Hepatic stellate cell (primary cell): ENCODE results near the gene CROCC2.

Source experiments
- DNase-seq: peaks from one replicate; pipeline ENCODE4 v3.0.0; 2011; ENCODE audit warnings: low spot score

Gene CROCC2

DNA sequence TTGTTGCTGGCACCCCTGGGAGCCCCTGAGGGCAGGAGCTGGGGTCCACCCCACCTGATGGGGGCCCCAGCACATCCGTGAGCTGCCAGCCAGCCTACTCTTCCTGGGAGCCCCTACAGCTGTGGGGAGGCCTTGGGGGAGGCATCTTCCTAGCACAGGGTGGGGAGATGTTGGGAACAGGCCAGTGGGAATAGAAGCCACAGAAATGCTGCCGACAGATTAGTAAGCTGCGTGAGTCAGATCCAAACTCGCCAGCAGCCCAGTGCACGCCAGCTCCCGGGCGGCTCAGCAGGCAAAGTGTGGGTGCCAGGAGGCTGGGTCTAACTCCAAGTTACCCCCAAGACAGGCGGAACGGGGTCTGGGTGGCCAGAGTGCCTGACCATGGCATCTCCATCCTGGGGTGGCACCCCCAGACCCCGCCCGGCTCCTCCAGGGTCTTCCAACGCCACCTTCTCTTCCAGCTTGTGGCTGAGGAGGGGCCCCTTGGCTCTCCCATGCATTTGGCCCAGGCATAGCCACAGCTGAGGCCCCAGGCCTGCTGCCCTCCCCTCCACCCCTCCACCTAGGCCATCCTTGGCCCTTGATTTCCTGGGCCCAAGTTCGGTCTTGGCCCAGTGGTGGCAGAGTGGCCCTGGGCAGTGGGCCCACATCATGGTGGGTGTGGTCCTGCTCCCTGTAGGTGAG lies 15.3 kb downstream of the CROCC2 start:
- peak; percentile 98 for DNase-seq

- DNase-seq: no peak
Measured at GRCh38 chr2:240921995-240922244, 15.8 kb downstream of the CROCC2 start.

DNA sequence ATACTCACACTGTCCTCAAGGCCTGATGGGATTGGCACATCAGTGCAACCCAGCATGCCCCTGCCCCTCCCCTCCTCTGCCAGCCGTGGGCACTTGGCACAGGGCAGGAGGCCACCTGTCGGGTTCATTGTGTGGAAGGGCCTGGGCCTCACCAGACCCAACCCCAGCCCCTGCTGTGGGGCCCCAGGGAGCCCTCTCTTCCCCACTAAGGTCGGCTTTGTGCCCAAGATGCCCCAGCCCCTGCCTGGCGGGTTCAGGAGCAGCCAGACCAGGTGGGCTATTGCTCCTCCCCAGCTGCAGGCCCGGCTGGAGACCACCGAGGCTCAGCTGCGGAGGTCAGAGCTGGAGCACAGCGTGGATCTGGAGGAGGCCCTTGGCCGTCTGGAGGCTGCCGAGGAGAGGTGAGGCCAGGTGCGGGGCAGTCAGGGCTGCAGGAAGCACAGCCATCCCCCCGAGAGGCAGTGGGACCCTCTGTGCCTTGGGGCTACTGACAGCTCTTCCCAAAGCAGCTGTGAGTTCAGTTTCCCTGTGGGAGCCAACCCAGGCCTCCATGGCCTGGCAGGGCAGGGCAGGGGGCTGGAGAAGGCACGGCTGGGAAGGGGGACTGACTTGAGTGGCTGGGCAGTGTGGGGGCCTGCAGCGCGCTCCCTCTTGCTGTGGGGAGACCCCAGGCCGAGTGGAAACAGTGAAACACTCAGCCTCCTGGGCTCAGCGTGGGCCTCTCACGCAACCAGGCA lies 16.3 kb downstream of the CROCC2 start:
- no peak for DNase-seq

DNA sequence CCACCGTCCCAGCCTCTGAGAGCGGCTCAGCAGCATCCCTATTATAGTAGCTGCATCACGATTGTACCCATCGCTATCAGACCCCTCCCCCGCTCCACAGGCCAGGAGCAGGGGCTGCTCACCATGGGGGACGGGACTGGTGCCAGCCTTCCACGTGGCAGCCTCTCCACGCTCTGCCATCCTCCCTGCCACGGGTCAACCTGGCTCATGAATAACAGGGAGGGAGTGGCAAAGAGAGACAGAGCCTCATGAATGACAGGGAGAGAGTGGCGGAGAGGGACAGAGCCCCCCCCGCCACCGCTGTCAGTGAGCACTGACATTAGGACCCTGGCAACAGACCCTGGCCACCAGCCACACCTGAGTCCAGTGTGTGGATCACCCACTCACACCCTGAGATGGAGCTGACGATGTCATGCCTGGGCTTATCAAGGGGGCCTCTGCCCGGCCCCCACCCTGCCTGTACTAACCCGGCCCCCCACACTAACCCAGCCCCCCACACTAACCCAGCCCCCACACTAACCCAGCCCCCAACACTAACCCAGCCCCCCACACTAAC lies 16.9 kb downstream of the CROCC2 start:
- no peak for DNase-seq

- no peak for DNase-seq
Measured at GRCh38 chr2:240925191-240925567, 19.0 kb downstream of the CROCC2 start.

GRCh38 chr2:240925568-240926515 lies 19.7 kb downstream of the CROCC2 start:
- DNase-seq: no peak

DNA sequence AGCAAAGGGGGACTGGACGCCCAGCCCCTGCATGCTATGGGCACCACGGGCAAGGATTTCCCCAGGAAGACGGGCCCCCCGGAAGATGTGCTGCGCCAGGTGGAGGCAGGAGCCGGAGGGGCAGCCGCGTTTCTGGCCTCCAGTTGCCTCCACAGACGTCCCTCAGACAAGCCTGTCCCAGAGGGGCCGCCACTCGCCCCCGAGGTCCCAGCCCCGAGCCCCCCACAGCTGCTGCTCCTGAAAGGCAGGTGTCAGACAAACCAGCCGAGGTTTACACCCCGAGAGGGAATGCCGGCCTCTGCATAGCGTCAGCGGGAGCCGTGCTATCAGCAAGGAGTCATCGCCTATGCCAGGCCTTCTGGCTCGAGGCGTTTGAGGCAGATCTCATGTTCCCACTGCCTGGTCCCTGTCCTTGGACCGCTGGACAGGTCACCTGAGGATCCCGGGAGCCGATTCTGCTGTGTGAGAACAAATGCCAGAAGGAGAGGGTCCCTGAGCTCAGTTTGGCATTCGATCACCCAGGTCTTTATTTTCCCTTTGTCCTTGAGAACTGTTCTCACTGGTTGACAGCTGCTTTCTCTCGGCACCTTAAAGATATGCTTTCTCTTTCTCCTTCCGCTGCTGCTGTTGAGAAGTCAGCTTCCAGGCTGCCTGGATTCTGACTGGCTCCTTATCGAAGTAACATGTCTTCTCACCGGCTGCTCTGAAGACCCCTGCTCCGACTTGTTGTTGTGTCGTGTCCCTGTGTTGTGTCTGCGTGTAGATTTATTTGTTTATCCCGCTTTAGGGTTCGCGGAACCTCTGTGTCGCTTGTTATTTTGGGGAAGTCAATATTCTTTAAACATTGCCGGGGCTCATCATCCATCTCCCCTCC lies 20.6 kb downstream of the CROCC2 start:
- peak; percentile 87 for DNase-seq

DNA sequence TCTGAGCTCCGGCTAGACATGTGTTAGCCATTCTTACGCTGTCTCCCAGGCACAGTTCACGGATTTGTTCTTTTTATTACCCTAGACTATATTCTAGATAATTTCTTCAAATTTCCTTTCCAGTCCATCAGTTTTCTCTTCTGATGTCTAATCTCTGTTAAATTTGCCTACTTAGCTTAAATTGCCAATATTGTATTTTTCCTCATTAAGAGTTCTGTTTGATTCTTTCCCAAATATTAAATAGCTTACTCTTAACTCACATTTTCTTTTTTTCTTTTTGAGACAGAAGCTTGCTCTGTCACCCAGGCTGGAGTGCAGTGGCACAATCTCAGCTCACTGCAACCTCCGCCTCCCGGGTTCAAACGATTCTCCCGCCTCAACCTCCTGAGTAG lies 21.2 kb downstream of the CROCC2 start:
- no peak for DNase-seq

GRCh38 chr2:240928476-240929363 lies 22.6 kb downstream of the CROCC2 start:
- DNase-seq: no peak

GRCh38 chr2:240929364-240930095 lies 23.4 kb downstream of the CROCC2 start:
- no peak for DNase-seq

DNA sequence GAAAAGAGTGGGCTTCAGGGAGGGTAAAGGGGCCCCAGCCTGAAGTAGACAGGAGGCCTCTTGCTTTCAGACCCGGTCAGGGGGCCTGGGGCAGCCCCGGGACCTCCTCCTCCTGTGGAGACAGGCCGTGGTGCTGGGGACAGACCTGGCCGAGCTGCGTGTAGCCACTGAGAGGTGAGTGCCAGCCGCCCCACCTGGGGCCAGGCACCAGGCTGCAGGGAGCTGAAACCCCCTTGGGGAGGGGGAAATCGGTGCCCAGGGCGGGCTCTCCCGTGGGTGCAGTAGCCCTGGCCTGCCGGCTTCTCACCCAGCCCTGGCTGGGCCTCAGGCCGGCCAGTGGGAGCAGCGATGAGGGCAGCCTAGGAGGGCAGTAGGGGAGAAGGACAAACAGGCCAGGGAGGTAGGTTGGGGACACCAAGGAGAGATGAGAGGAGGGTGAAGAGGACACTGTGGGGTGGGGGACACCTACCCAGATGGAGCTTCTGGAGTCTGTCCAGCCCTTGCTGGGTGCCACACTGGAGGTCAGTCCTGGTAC lies 24.0 kb downstream of the CROCC2 start:
- no peak for DNase-seq

GRCh38 chr2:240930631-240931318 lies 24.6 kb downstream of the CROCC2 start:
- DNase-seq: no peak

GRCh38 chr2:240931319-240931949 lies 25.3 kb downstream of the CROCC2 start:
- DNase-seq: no peak

DNA sequence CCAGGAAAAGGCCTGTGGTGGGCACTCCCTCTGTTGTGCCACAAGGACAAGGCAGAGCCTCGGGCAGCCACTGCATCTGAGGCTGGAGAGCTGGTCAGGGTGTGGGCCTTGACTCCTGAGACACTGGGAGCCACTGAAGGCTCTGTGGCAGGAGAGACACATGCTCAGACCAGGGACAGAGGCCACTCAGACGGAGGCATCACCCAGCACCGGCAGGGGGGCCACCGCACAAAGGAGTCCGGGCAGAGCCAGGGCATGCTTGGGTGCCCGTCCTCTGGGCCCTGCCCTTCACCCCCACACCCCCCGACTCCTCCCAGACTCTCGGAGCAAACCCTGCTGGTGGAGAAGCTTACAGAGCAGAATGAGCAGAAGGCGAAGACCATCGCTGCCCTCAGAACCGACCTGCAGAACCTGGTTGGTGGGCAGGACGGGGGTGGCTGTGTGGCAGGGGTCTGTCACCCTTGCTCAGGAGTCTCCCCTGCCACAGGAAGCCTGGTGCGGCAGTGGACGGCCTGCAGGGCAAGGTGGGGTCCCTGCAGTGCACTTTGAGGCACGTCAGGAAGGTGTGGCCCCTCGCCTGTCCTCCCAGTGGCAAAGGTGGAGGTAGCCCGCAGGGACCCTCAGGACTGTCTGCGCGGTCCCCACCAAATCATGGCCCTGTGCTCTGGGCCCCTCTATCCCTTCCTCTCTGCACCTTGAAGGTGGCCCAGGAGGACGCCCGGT lies 26.0 kb downstream of the CROCC2 start:
- DNase-seq: no peak

- no peak for DNase-seq
Measured at GRCh38 chr2:240932724-240933047, 26.6 kb downstream of the CROCC2 start.

GRCh38 chr2:240933048-240933965 lies 27.2 kb downstream of the CROCC2 start:
- no peak for DNase-seq
